ENCODE results near the gene FNTB.

- TF ChIP-seq CTCF (IDR thresholded peaks at IDR 0.05; ENCODE audit: low read depth, low read length, poor library complexity, severe bottlenecking) (no peak), EZH2phosphoT487 (IDR thresholded peaks at IDR 0.05; ENCODE audit: borderline replicate concordance, low read length) (no peak)
Measured at GRCh38 chr14:65011538-65011937, 24.8 kb downstream of the FNTB start.
